HG02943 (cell line): Measurements from ENCODE around the gene MAP2K1.
A peak's percentile ranks its signal among the peaks of the same experiment; 100 is the strongest.
"Not testable (repeated sequence)": the region's sequence is repeated elsewhere in the genome, so short reads cannot be mapped to it uniquely, and the experiment has no call there.

Experiments
- ATAC-seq: cut with Tn5 transposase; IDR thresholded peaks from one replicate; pipeline ENCODE4 v1.9.1; 2021; ENCODE audit warnings: mild to moderate bottlenecking, low read depth, moderate library complexity; ENCODE audit not compliant: unreplicated experiment

The MAP2K1 gene

DNA sequence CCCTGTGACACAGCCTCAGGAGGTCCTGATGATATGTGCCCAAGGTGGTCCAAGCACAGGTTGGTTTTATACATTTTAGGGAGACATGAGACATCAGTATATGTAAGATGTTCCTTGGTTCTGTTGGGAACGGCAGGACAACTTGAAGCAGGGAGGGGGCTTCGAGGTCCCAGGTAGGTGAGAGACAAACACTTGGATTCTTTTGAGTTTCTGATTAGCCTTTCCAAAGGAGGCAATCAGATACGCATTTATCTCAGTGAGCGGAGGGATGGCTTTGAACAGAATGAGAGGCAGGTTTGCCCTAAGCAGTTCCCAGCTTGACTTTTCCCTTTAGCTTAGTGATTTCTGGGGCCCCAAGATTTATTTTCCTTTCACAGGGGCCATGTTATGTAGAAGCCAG, 84.1 kb downstream of the MAP2K1 start:
- not testable (repeated sequence) for ATAC-seq

DNA sequence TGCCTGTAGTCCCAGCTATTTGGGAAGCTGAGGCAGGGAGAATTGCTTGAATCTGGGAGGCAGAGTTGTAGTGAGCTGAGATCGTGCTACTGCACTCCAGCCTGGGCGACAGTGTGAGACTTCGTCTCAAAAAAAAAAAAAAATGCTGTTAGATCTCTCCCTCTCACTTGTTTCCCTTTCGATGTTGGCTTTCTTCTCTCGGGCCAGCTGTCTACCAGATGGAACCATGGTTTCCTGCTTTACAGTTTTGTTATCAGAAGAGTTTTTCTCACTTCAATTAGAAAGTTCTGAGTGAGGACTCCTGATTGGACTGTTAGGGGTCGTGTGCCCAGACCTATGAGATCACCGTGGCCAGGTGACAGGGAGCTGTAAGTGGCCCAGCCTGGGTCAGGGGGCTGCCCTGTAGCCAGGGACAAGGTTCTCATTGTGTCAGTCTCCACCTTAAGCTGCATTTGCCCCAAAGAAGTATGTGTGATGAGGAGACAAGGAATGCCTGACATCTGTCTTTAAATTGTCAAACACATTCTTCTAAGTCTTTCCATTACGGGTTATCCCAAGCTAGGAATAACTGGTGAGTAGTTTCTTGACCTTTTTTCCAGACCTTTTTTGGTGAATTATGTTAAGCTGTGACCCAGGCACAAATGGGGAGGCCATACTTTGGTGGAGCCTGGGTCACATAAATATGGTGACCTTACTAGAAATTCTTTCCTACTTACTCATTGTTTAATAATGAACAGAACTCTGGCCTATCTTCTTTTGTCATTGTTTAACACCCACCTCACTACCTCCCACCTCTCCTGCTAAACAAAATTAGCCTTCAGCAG, 85.7 kb downstream of the MAP2K1 start:
- ATAC-seq = peak; percentile 68

DNA sequence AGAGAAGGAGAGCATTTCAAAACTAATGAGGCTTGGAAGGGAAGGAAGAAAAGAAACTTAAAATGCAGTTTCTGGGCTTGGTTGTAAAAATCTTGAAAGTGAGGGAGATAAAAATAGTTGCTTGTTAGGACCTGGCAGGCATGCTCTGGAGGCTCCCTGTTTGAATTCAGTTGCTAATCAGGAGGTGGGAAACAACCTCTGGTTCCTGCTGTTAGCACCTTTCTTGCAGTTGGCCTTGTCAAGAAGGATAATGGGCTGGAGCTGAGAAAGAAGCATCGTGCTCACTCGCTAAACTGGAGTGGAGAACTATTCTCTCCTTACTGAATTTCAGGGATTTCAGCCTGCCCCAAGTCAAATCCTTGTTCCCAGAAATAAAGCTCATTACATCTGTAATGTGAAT, 87.4 kb downstream of the MAP2K1 start:
- ATAC-seq = no peak

DNA sequence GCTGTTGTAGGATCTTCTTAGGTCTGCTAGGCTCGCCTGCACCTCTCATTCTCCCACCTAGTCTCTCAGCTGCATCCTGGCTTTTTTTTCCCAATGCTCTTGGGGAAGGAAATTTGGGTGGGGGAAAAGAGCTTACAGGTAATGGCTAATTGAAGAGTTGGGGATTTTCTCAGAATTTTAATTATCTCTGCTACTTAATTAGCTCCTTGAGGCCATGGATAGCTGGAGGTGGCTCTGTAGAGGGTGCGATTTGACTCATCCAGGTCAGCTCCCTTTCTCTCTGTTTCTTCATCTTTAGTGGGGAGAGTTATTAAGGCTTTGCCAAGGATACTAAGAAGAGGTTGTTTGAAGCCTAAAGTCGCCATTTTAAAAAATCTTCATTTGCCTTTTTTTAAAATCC, 88.3 kb downstream of the MAP2K1 start:
- no peak for ATAC-seq

DNA sequence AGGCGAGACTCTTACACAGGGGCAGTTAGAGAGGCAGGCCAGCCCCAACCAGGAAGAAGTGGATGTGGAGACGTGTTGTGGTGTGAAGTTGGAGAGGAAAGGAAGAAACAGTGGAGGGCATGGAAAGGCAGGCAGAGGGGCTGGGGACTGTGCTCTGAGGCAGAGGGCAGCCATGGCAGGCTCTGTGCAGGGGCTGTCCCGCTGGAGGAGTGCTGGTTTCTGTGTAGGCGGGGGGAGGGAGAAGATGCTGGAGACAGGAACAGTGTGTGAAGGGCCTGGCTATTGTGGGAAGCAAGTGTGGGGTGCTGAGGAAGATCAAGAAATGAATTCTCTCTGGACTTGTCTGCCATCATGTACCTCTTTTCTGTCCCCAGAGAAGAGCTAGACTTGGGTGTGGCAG, 89.8 kb downstream of the MAP2K1 start:
- ATAC-seq = no peak

DNA sequence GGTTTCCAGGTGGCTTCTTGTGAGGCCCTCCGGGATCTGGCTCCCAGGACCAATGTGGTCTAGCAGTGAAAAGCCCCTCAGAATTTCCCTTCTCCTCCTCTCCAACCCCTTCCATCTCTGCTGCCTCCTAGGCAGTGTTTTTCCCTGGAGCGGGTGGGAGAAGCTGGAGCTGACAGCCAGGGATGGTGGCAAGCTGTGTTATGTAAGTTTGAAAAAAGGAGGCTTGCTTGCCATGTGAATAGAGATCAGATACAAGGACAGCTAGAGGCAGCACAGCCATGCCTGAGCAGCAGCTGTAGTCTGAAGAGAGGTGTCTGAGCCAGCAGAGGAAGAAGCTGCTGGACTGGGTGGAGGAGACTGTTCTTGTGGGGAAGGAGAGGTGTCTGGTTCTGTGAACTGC, 90.3 kb downstream of the MAP2K1 start:
- ATAC-seq = no peak

DNA sequence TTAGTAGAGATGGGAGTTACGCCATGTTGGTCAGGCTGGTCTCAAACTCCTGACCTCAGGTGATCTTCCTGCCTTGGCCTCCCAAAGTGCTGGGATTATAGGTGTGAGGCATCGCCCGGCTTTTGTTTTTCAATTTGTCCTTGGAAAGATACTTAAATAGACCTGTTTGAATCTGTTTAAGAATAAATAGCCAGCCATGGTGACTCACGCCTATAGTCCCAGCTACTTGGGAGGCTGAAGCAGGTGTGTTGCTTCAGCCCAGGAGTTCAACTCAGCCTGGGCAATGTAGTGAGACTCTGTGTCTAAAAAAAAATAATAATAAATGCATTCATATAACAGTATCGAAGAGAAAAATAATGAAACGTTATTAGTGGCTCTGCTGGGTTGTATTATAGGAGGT, 93.6 kb downstream of the MAP2K1 start:
- ATAC-seq = no peak

DNA sequence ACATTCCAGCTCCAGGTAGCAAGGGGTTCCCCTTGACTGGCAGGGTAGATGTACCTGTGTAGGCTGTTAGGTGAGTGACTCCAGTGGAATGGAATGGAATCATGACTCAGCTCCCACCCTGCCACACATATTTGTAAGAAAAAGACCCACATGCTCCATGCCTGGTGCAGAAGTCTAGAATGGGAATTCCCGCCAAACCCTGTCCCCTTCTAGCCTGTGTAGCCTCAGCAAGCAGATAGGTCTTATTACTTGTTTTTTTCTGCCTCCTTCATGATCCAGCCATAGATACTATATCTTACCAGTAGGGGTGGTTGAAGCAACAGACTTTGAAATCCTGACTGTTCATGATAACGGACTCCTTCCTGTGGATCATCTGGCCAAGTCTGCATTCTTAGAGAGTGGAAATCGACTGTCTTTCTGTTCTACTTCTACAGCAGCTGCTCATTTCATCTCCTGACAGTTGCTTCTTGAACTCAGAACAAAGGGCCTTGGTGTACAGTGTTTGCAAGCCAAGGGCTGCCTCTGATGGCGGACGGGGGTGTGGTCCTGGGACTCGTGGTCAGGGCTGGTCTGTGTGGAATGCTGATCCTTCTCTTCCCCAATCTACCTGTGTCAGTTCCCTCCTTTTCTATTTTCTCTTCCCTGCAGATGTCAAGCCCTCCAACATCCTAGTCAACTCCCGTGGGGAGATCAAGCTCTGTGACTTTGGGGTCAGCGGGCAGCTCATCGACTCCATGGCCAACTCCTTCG, 94.6 kb downstream of the MAP2K1 start:
- ATAC-seq = no peak

DNA sequence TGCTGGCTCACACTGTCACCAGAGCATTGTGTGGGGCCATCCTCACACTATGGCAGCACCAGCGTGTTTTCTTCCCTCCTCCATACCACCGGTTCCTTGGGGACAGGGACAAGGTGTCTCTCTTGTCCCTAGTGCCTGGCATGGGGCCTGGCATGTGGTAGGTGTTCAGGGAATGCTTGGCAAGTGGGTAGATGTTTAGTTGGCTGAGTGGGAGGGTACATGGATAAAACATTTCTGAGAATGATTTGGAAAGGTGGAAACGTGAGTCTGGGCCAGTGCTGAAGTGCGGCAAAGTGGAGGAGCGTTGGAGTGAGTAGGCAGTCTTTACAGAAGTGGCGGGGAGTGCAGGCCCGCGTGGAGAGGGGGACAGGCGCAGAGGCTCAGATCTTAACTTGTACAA, 95.8 kb downstream of the MAP2K1 start:
- ATAC-seq = no peak

DNA sequence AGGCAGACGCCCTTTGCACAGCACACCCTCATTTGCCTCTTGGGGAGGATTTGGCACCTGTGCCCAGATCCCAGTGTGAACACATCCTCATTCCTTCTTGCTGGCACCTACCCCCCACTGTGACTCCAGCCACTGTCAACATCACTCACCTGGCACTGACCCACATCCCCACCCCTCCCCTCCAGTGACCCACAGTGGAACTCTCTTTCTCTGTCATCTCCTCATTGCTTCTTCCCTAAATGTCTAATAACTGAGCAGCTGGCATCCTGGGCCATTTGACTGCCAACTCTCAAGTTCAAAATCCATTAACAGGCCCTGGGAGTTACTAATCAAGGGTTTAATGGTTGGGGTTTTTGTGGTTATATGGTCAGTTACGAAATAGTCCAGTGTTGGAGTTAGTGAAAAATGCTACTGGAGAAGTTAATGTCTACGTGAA, 96.4 kb downstream of the MAP2K1 start:
- ATAC-seq = no peak

DNA sequence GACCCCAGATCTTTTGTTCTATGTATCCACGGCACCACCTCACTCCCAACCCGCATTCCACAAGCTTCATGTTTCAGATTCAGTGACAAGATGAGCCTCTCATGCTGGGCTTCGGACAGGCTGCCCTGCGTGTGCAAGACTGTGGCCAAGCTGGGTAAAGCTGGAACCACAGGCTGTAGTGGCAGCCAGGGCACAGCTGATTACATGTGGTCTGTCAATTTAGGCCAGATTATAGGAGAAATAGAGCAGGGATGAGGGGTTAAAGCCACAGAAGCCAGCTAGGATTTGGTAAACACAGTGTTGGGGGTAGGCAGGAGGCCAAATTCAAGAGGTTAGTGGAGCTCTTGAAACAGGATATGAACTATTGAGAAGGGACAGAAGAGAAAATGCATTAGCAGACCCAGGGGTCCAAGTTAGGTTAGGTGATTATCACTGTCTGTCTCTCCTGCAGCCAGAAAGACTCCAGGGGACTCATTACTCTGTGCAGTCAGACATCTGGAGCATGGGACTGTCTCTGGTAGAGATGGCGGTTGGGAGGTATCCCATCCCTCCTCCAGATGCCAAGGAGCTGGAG, 97.9 kb downstream of the MAP2K1 start:
- ATAC-seq = no peak

DNA sequence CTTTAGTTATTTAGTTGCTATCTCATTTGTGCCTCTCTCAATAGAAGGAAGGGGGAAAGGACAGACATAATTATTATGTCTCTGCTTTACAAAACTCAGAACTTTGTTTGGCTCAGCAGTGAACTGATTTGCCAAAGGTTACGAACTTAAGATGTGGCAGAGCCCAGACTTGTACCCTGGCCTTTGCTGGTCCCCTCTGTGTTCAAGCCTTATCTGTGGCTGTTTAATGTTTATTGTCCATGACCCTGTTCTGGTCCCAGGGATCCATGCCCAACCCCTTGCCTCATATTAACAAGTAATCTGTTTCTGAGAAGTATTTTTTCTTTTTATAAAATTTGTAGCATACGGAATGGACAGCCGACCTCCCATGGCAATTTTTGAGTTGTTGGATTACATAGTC, 100.2 kb downstream of the MAP2K1 start:
- ATAC-seq = no peak

DNA sequence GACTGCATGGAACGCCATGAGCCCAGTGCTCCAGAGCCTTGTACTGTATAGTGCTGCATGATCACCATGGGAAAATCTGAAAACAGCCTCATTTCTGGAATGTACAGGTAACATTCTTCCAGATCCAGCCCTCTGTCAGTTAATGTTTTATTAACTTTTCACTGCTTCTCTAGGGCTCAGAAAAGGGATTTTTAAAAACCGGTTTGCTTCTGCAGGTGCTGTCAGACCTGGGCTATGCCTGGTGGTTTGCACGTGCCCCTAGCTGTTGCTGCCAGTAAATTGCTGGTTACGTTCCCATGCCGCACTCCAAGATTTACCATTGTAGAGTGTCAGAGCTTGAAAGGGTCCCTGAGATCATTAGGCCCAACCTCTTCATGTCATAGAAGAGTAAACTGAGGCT, 101.8 kb downstream of the MAP2K1 start:
- no peak for ATAC-seq

DNA sequence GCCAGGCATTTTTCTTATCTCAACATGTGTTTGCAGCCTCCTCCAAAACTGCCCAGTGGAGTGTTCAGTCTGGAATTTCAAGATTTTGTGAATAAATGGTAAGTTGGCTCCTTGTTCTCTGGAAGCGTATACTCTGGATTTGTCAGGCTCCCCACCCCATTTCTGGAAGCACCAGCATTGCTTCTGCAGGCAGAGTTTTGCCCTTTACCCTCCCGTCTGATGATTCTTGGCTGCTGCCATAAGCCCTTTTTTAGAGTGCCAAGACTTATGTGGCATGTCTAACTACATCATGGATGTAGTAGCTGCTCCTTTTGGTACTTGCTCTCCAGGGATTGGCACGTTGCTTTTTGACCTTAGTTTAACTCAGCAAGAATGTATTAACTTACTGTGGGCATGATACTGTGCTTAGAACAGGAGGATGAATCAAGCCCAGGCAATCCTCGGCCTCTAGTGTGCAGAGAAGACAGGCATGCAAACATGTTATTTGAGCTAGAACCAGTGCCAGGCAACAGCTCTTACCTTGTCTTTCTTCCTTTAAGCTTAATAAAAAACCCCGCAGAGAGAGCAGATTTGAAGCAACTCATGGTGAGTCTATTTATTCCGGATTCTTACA, 102.6 kb downstream of the MAP2K1 start:
- ATAC-seq = no peak

DNA sequence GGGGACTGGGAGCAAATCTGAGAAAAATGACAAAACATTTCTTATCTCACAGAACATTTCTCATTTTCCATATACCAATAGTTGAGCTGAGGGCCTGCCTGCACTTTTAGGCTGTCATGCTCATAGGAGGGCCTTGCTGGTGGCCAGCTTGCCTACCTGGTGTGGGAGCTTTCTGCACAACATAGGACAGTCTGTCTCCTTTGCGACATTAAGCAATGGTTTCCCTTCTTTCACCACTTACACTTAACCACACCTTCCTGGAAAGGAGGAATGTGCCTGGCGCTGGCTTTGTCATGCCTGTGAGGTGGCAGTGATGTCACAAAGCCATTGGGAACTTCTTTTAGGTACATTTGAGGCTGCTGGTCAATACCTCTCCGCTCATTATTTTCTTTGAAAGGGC, 105.1 kb downstream of the MAP2K1 start:
- no peak for ATAC-seq

DNA sequence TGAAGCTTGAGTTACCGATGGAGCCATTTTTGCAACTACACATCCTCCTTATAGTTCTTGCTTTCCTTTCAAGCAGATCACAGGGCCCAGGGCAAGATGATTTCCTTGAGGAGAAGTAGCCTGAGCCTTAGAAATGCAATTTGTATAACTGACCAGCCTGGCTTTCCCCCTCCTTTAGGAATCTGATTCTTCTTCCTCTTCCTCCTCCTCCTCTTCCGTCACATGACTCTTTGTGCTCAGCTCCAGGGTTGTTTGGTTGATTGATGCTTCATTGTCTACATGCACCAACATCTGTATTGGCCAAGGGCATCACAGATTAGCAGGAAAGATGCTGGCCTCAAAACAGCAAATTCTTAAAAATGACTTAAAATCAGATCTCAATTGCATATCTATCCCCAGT, 107.5 kb downstream of the MAP2K1 start:
- ATAC-seq = no peak

DNA sequence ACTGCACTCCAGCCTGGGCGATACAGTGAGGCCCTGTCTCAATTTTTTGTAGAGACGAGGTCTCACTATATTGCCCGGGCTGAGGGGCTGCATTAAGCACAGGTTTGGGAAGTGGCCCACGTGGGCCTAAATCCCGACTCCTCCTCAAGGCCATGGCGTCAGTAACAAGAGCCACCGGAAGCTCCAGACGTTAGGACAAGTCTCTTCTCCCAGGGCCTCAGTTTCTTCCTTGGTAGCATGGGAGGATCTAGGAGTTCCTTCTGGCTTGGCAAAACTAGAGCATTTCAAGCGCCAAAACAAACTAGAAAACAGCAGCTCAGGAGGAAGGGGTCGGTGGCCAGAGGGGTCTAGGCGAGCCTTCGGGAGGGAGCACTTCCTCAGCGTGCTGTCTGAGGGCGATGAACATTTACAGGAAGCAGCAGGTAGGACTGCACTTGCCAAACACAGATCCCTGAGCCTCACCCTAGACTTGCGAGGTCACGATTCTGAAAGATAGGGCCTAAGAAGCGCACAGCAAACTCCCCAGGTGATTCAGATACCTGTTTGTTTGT, 110.3 kb downstream of the MAP2K1 start:
- ATAC-seq = peak; percentile 15

DNA sequence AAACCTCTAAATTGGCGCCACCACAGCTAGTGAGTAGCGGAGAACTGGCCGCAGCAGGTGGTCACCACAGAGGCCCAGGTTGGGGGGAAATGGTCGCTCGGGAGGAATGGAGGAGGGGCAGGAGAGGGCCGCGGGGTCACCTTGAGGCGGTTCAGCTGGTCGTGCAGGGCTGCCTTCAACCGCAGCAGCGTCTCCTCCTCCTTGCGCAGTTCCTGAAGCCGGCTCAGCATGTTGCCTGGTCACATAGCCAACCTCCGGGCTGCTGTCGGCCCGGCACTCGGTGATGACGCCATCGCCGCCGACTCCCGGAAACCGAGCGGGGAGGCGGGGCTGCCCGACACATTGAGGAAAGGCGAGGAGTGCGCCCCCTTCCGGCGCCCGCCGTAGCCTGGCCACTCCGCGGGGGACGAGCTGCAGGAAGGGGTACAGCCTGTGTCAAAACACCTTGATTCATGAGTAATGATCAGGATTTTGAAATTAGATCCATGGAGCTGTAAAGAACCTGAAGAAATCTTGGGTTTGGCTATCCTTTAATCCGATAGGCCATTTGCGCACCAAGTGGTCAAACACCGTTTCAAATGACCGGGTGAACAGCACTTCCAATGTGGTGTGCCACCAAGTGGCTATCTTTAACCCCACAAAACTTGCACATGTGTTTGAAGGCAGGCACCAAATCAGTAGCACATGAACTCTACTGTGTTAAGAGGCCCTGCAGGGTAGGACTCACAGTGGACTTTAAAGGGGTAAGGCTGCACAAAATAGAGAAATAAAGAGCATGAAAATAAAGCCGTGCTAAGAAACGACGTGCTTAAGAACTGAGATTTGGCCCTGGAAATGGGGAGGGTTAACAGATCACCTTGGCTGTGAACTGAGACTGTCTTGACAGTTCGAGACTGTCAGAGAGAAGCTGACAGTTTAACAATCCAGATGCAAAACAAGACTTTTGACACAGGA, 111.1 kb downstream of the MAP2K1 start, which contains the start of gene SNAPC5:
Gene SNAPC5, minus strand, starts transcription at position 261 of the 954 bp plus-strand sequence. Its CDS starts 31 bp downstream, at position 230.
- ATAC-seq = peak; percentile 83

DNA sequence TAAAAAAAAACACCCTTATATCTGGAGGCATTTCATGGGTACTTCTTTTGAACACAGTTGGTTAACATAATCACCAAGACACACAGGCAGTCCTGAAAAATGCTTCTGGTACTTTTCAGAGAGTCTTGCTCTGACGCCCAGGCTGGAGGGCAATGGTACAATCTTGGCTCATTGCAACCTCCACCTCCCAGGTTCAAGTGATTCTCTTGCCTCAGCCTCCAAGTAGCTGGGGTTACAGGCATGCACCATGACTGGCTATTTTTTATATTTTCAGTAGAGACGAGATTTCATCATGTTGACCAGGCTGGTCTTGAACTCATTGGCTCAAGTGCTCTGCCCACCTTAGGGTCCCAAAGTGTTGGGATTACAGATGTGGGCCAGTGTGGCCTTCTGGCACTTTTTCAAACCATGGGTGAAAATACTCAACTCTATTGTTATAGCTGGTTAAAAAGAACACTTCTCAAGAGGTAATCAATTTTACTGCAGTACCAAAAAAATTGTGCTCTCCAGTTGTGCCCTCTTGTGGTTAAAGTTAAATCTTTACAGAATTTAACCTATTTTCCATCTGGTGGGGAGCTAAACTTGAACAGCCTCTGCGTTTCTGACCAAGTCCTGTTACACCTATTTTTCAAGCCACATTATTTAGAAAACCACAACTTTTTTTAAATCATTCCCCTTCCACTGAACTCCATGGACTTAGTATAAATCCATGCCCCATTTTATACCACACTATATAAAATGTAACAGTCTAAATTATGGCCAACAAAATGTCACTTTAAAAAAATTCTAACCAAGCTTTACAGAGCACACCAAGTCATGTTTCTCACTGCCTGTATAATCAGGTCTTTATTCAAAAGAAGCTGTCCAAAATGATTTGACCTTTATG, 112.0 kb downstream of the MAP2K1 start:
- ATAC-seq = no peak
